GM12878 (cell line): ENCODE data around the gene CHST2. TPM values are rescaled to one million over a fixed set of nuclear protein-coding genes. Genes with fewer than 3 reads are reported as not detected.
A peak's percentile ranks its signal among the peaks of the same experiment; 100 is the strongest.

Experiments used
- ATAC-seq: fragments of 200-7000 bp; cut with Tn5 transposase; 3 replicates; pipeline ENCODE4 v1.9.1; 2020; ENCODE audit warnings: mild to moderate bottlenecking, moderate library complexity
- BruUV-seq: library from RNA; stranded (reverse); fragments of 400-500 nt; replicated peaks from 2 replicates; lab custom pipeline; 2021; lab: Mats Ljungman, UMichigan
- CTCF ChIA-PET: fragments of 300-600 bp; sonication (Branson Sonifier 250); formaldehyde crosslinking; extraction: SDS; loops from one replicate; lab custom pipeline; 2021; ENCODE audit warnings: inconsistent platforms; lab: Yijun Ruan, JAX
- POLR2A ChIA-PET: fragments of 350-600 bp; formaldehyde crosslinking; extraction: SDS; loops from one replicate; lab custom pipeline; 2021; ENCODE audit warnings: inconsistent platforms; lab: Charles Lee
- RAD21 ChIA-PET: fragments of 300-600 bp; sonication (Branson Sonifier 250); formaldehyde crosslinking; loops from one replicate; lab custom pipeline; 2023; ENCODE audit warnings: antibody characterized with exemption; ENCODE audit not compliant: unreplicated experiment; lab: Charles Lee
- SMC1A ChIA-PET: fragments of 300-600 bp; sonication (Branson Sonifier 250); formaldehyde crosslinking; loops from one replicate; lab custom pipeline; 2023; ENCODE audit not compliant: unreplicated experiment, uncharacterized antibody; lab: Charles Lee
- DNase-seq: peaks from one replicate; pipeline ENCODE4 v3.0.0-alpha.2; 2011; ENCODE audit warnings: low read depth, low spot score
- FAIRE-seq: peaks from 3 replicates; lab custom pipeline; 2011; peaks lifted over from hg19 to GRCh38; lab: Jason Lieb, UNC
- H2AFZ ChIP-seq: 2 replicates; pipeline ENCODE4 v1.6.0; 2011; ENCODE audit warnings: low read depth, low read length, control low read depth; ENCODE audit not compliant: control insufficient read depth
- H3K27ac ChIP-seq: 2 replicates; pipeline ENCODE4 v1.5.1; 2011; ENCODE audit warnings: control low read depth; ENCODE audit not compliant: control insufficient read depth, insufficient read depth
- H3K27me3 ChIP-seq, 2 experiments: replicated peaks in 1 of 2; 2 replicates each; pipeline versions ENCODE4 v1.6.0 to v1.6.1; 2011; ENCODE audit warnings: low read length in 1 of 2; ENCODE audit not compliant: control insufficient read depth in 2 of 2, insufficient read depth in 2 of 2
- H3K36me3 ChIP-seq, 2 experiments: 2 replicates each; pipeline ENCODE4 v1.5.1; 2011; ENCODE audit warnings: low read length in 1 of 2; ENCODE audit not compliant: control insufficient read depth in 2 of 2, insufficient read depth in 2 of 2
- H3K4me1 ChIP-seq: 2 replicates; pipeline ENCODE4 v1.6.1; 2011; ENCODE audit warnings: mild to moderate bottlenecking, low read length, moderate library complexity, mixed read lengths; ENCODE audit not compliant: control insufficient read depth, insufficient read depth
- H3K4me2 ChIP-seq: 2 replicates; pipeline ENCODE4 v1.6.0; 2011; ENCODE audit warnings: control low read depth; ENCODE audit not compliant: control insufficient read depth, insufficient read depth
- H3K4me3 ChIP-seq: fragments of 200-600 bp; sonication (generic); 2 replicates; pipeline ENCODE4 v1.5.1; 2016
- H3K79me2 ChIP-seq: 2 replicates; pipeline ENCODE4 v1.6.0; 2011; ENCODE audit warnings: low read length; ENCODE audit not compliant: control insufficient read depth, insufficient read depth
- H3K9ac ChIP-seq: 2 replicates; pipeline ENCODE4 v1.8.0; 2011; ENCODE audit warnings: low read length, control low read depth, mixed read lengths; ENCODE audit not compliant: control insufficient read depth, insufficient read depth
- H3K9me3 ChIP-seq: replicated peaks from 3 replicates; pipeline ENCODE4 v1.5.1; 2011; ENCODE audit warnings: mild to moderate bottlenecking, low read length; ENCODE audit not compliant: control insufficient read depth, insufficient read depth
- H4K20me1 ChIP-seq: 2 replicates; pipeline ENCODE4 v1.6.0; 2011; ENCODE audit not compliant: control insufficient read depth, insufficient read depth
- CBX5 ChIP-seq: sonication (generic); IDR thresholded peaks from 2 replicates; pipeline ENCODE4 v1.6.1; 2016; ENCODE audit warnings: low read depth, moderate library complexity, mild to moderate bottlenecking, inconsistent platforms
- E4F1 ChIP-seq: fragments of 450-650 bp; IDR thresholded peaks from 2 replicates; pipeline ENCODE4 v1.6.1; 2018; ENCODE audit warnings: borderline replicate concordance, mild to moderate bottlenecking; ENCODE audit not compliant: partially characterized antibody
- ELK1 ChIP-seq: IDR thresholded peaks from 2 replicates; pipeline ENCODE4 v1.6.1; 2012; ENCODE audit warnings: low read depth, low read length, improper control_type of control experiment
- HDAC2 ChIP-seq: fragments of 200-600 bp; sonication (generic); IDR thresholded peaks from 2 replicates; pipeline ENCODE4 v1.6.1; 2017
- MTA2 ChIP-seq: fragments of 450-650 bp; IDR thresholded peaks from 2 replicates; pipeline ENCODE4 v1.6.1; 2016; ENCODE audit warnings: low read depth, mild to moderate bottlenecking, moderate library complexity
- NFIC ChIP-seq: IDR thresholded peaks from 2 replicates; pipeline ENCODE4 v1.6.1; 2012; ENCODE audit warnings: low read depth, mild to moderate bottlenecking, inconsistent platforms, low read length, moderate library complexity
- POU2F2 ChIP-seq: IDR thresholded peaks from 3 replicates; pipeline ENCODE4 v1.6.1; 2011; ENCODE audit warnings: low read depth, mild to moderate bottlenecking, low read length, borderline replicate concordance
- TCF3 ChIP-seq: IDR thresholded peaks from 2 replicates; pipeline ENCODE4 v1.6.1; 2012; ENCODE audit warnings: low read depth, mild to moderate bottlenecking, low read length, borderline replicate concordance; ENCODE audit not compliant: insufficient read depth
- WGBS: methylation state at CpG from one replicate; pipeline ENCODE4 v1.1.6; 2016; ENCODE audit warnings: low lambda C conversion rate; ENCODE audit not compliant: insufficient replicate concordance, insufficient coverage; ENCODE audit errors: missing lambda C conversion rate; 5-methylcytosine and 5-hydroxymethylcytosine counted together
- in situ Hi-C: fragments of 300-500 bp; cut with MboI; formaldehyde crosslinking; loops from 9 replicates; pipeline ENCODE4 v1.14.3; 2018; ENCODE audit warnings: mixed read lengths
- intact Hi-C: fragments of 100-400 bp; cut with micrococcal nuclease; formaldehyde crosslinking; loops from one replicate; pipeline ENCODE4 v1.14.2; 2022; ENCODE audit not compliant: unreplicated experiment
- polyA plus RNA-seq, 11 experiments: library from polyadenylated mRNA; depleted of rRNA in 4 of 11; unstranded in 6 of 11; stranded (reverse) in 5 of 11; fragments of >200 nt; fragmentation: Nextera tagmentation in 4 of 11; fragmentation: Illumina TruSeq in 1 of 11; extraction: Ambion mirVana in 4 of 11; extraction: Trizol in 1 of 11; gene quantifications; 1 replicate in 1 of 11; 2 replicates in 10 of 11; pipeline versions ENCODE4 v1.2.1 to v1.2.3, GENCODE V29; 2011 to 2016; ENCODE audit warnings: inconsistent platforms in 2 of 11, missing spikeins in 2 of 11, low read depth in 1 of 11
- total RNA-seq, 4 experiments: library from RNA; depleted of rRNA in 3 of 4; stranded (reverse); fragments of >200 nt in 3 of 4; fragmentation: Illumina TruSeq in 1 of 4; extraction: Trizol in 1 of 4; gene quantifications; 2 replicates each; pipeline versions ENCODE4 v1.2.1 to v1.2.3, GENCODE V29; 2013 to 2021

Gene CHST2
- total and polyA plus RNA-seq, 10 of the 15 experiments (the other 5 are each of a cell fraction or from before 2014, with no cell fraction given): 1.6 to 37.2 (median 8.8) TPM

GRCh38 chr3:143103652-143104051 is 15.9 kb upstream of the CHST2 start (continued):
- TF ChIP-seq TCF3: no peak
- no peak for TF ChIP-seq E4F1
- TF ChIP-seq MTA2: 0 out of 2 replicates have a peak, but pooled peaks have one; percentile 22
- TF ChIP-seq ELK1: no peak
- peak; percentile 31; the same call in 1 of the 2 replicates for TF ChIP-seq NFIC

DNA sequence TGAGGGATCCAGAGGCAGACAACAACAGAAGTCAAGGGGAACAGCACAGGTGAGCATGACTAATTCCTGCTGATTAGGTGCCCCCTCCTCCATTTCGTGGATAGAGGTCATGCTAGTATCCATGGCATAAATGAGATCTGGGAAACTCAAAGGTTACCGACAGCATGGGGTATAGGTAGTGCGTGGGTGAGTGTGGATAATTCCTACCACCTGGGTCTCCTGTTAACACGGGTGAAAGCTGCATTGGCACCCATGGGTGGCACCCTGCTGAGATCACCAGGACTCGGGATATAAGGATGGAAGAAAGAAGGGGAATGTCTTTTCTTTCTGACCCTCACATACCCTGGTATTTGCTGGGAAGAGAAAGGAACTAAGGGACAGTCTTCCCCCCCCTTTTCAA is 14.4 kb upstream of the CHST2 start:
- ChIA-PET CTCF (no interaction called here), POLR2A (no interaction called here), SMC1A (interaction anchor here (0.6 kb wide), 1 partner anchor 167 kb away, joined by 3 read pairs; no protein-coding TSS in a partner anchor), RAD21 (no interaction called here)
- Histone ChIP-seq H3K4me3 (no peak overlapping the region), H3K36me3 (no peaks in the 10 kb centered on the region), H3K27me3 (no peaks in the 10 kb centered on the region), H3K9ac (no peak overlapping the region), H3K4me1 (no peaks in the 10 kb centered on the region), H3K79me2 (no peaks in the 10 kb centered on the region), H4K20me1 (no peaks in the 10 kb centered on the region), H3K4me2 (no peak overlapping the region), H3K27ac (no peak overlapping the region), H3K9me3 (peaks cover 16% of the 10 kb centered on the region), H2AFZ (no peak overlapping the region)
- no peak for FAIRE-seq
- no peak for ATAC-seq
- no peak for DNase-seq
- no peak for TF ChIP-seq POU2F2
- peak; percentile 83; the same call in 1 of the 2 replicates for TF ChIP-seq CBX5
- TF ChIP-seq HDAC2: no peak
- in situ Hi-C loops (no loop called here), intact Hi-C loops (no loop called here)
- 41% methylated on average over 5 of the region's 5 CpGs for WGBS
- no TSS peak for BruUV-seq
